ENCODE data around the gene ZNF581. TPM values are rescaled to one million over a fixed set of nuclear protein-coding genes. Genes with fewer than 3 reads are reported as not detected.

Gene ZNF581, protein sequence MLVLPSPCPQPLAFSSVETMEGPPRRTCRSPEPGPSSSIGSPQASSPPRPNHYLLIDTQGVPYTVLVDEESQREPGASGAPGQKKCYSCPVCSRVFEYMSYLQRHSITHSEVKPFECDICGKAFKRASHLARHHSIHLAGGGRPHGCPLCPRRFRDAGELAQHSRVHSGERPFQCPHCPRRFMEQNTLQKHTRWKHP
- total RNA-seq: 15.1 TPM
- polyA plus RNA-seq (ENCODE audit: insufficient read depth in 1 of 8, insufficient read length in 8 of 8, low replicate concordance in 1 of 8): 10 to 100 TPM; 23.4 to 37.6 (median 27.0) TPM
- long read RNA-seq, donor 1, partial matches to known transcripts: 0 of 3 reads
- long read RNA-seq, donor 1, other reads (novel, unspliced or antisense): 0 of 3 reads
- long read RNA-seq, donor 2, partial matches to known transcripts: 0 of 2 reads
- long read RNA-seq, donor 2, other reads (novel, unspliced or antisense): 0 of 2 reads
- long read RNA-seq, donor 3, transcript ZNF581-201 (2 exons, 1,298 nt): major isoform, 13 of 13 reads
- long read RNA-seq, donor 3, partial matches to known transcripts: 0 of 13 reads
- long read RNA-seq, donor 3, other reads (novel, unspliced or antisense): 0 of 13 reads
- long read RNA-seq, donor 4, transcript ZNF581-201 (2 exons, 1,298 nt): major isoform, 9 of 9 reads
- long read RNA-seq, donor 4, partial matches to known transcripts: 0 of 9 reads
- long read RNA-seq, donor 4, other reads (novel, unspliced or antisense): 0 of 9 reads
- long read RNA-seq, donor 5, transcript ZNF581-201 (2 exons, 1,298 nt): major isoform, 28 of 28 reads
- long read RNA-seq, donor 5, partial matches to known transcripts: 0 of 28 reads
- long read RNA-seq, donor 5, other reads (novel, unspliced or antisense): 0 of 28 reads
- long read RNA-seq, donor 6, transcript ZNF581-201 (2 exons, 1,298 nt): major isoform, 24 of 24 reads
- long read RNA-seq, donor 6, partial matches to known transcripts: 0 of 24 reads
- long read RNA-seq, donor 6, other reads (novel, unspliced or antisense): 0 of 24 reads
- long read RNA-seq, donor 7, transcript ZNF581-201 (2 exons, 1,298 nt): major isoform, 17 of 17 reads
- long read RNA-seq, donor 7, partial matches to known transcripts: 0 of 17 reads
- long read RNA-seq, donor 7, other reads (novel, unspliced or antisense): 0 of 17 reads
- long read RNA-seq, donor 8, transcript ZNF581-201 (2 exons, 1,298 nt): major isoform, 8 of 8 reads
- long read RNA-seq, donor 8, partial matches to known transcripts: 0 of 8 reads
- long read RNA-seq, donor 8, other reads (novel, unspliced or antisense): 0 of 8 reads
- long read RNA-seq, donor 9, transcript ZNF581-201 (2 exons, 1,298 nt): major isoform, 7 of 7 reads
- long read RNA-seq, donor 9, partial matches to known transcripts: 0 of 7 reads
- long read RNA-seq, donor 9, other reads (novel, unspliced or antisense): 0 of 7 reads
- long read RNA-seq, donor 10, transcript ZNF581-201 (2 exons, 1,298 nt): major isoform, 14 of 23 reads
- long read RNA-seq, donor 10, partial matches to known transcripts: 8 of 23 reads
- long read RNA-seq, donor 10, other reads (novel, unspliced or antisense): 0 of 23 reads
- long read RNA-seq, donor 11, transcript ZNF581-201 (2 exons, 1,298 nt): major isoform, 17 of 22 reads
- long read RNA-seq, donor 11, partial matches to known transcripts: 5 of 22 reads
- long read RNA-seq, donor 11, other reads (novel, unspliced or antisense): 0 of 22 reads

DNA sequence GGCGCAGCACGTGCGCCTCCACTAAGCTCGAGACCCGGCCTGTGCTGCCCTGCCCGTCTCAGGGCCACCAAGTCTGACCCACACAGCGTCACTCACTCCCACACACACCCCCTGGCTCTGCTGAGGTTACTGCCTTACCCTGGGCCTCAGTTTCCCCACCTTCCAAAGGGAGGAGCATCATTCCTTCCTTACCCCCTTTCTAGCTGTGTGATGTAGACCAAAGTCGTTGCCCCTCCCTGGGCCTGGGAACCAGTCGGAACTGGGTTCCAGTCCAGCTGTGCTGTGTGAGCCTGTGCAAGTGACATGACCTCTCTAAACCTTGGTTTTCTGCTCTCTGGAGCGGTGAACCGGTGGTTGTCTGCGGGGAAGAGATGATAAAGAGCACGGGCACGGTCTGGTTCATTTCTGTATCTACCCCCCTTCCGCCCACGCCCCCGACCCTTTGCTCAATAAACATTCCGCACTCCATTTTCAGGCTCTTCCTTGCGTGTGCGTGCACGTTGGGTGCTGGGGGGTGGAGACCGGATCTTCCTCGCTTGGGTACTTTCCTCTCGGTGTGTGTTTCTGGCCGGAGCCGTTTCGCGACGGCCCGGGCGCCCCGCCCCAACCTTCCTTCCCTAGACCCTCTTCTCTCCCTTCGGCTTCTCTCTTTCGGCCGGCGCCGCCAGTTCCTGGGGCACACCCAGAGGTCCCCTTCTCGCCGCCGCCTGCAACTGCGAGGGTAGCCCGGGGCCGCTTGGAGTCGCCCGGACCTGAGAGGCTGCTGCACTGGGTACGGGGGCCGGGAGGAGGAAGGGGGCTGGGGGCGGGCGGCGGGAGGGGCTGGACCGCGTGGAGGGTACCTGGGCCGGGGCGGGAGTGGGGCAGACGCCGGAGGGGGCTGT lies at the start of gene ZNF581:
Gene ZNF581 (plus strand): TSS at position 647 of the 884 bp plus-strand sequence. CDS start 923 bp downstream, outside the sequence.
- H3K9me3 ChIP-seq (replicated peaks; ENCODE audit: control insufficient read depth, low read depth, low read length): no peaks in the 10 kb centered on the region
- peaks cover 57% of the 10 kb centered on the region for H3K4me1 ChIP-seq (ENCODE audit: control insufficient read depth, insufficient read depth, low read length)
- H3K27ac ChIP-seq (ENCODE audit: low read length): peak within 1 kb of the TSS; percentile 78
- DNase-seq: peak; percentile 84
- peak within 1 kb of the TSS; percentile 76 for H3K4me3 ChIP-seq (ENCODE audit: low read length)
- 1% methylated on average over 31 of the region's 56 CpGs for WGBS (ENCODE audit: insufficient coverage)
- H3K27me3 ChIP-seq (ENCODE audit: control insufficient read depth, insufficient read depth, low read length): no peaks in the 10 kb centered on the region
- peaks cover 19% of the 10 kb centered on the region for H3K36me3 ChIP-seq (ENCODE audit: control insufficient read depth, insufficient read depth, low read length)

DNA sequence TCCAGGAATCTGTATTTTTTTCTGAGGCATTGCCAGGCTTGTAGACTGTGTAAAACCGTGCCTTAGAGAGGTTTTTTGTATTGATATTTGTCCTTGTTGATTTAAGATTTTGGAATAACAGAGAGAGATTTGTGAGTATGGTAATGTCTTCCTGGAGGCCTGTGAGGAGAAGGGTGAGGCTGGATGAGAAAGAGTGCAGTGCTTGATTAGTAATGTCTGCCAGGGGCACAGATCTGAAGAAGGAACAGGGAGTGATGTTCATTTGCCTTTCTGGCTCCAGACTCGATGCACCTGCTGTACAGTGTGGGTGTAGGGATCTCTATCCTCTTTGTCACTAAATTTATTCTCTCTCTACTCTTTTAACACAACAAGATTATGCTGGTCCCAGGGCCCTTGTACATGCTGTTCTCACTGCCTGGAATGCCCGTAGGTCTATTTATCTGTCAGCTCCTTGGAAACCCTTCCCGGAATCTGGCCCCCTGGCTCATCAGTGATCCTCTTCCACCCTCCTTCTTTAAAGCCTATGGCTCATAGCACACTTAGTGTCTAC lies 48.4 kb upstream of the ZNF581 start:
- Histone ChIP-seq H3K4me3 (ENCODE audit: low read length) (no peak overlapping the region), H3K27me3 (ENCODE audit: control insufficient read depth, insufficient read depth, low read length) (no peaks in the 10 kb centered on the region), H3K4me1 (ENCODE audit: control insufficient read depth, insufficient read depth, low read length) (peaks cover 3% of the 10 kb centered on the region), H3K9me3 (replicated peaks; ENCODE audit: control insufficient read depth, low read depth, low read length) (no peaks in the 10 kb centered on the region), H3K36me3 (ENCODE audit: control insufficient read depth, insufficient read depth, low read length) (peaks cover 52% of the 10 kb centered on the region), H3K27ac (ENCODE audit: low read length) (no peak overlapping the region)
- 90% methylated on average over 2 of the region's 4 CpGs for WGBS (ENCODE audit: insufficient coverage)
- DNase-seq: peak; percentile 51

DNA sequence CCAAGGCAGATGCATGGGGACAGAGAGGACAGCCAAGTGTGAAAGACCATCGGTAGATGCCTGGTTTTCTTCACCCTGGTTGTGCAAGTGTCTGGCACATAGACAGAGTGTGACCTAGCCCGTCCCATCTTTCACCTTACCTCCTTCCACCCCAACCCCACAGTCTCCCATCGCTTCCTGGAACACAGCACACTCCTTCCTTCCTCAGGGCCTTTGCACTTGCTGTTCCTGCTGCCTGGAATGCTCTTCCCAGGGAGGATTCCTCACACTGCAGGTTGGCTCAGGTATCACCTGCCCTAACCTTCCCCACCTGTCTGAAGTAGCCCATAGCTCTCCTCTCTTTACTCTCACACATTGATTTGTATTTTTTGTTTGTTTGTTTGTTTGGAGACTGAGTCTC lies 47.1 kb upstream of the ZNF581 start:
- no peak overlapping the region for H3K4me3 ChIP-seq (ENCODE audit: low read length)
- DNase-seq: no peak
- H3K9me3 ChIP-seq (replicated peaks; ENCODE audit: control insufficient read depth, low read depth, low read length): no peaks in the 10 kb centered on the region
- no peaks in the 10 kb centered on the region for H3K27me3 ChIP-seq (ENCODE audit: control insufficient read depth, insufficient read depth, low read length)
- H3K36me3 ChIP-seq (ENCODE audit: control insufficient read depth, insufficient read depth, low read length): peaks cover 51% of the 10 kb centered on the region
- no peak overlapping the region for H3K27ac ChIP-seq (ENCODE audit: low read length)
- H3K4me1 ChIP-seq (ENCODE audit: control insufficient read depth, insufficient read depth, low read length): peaks cover 9% of the 10 kb centered on the region
- 98% methylated on average over 3 of the region's 3 CpGs for WGBS (ENCODE audit: insufficient coverage)

DNA sequence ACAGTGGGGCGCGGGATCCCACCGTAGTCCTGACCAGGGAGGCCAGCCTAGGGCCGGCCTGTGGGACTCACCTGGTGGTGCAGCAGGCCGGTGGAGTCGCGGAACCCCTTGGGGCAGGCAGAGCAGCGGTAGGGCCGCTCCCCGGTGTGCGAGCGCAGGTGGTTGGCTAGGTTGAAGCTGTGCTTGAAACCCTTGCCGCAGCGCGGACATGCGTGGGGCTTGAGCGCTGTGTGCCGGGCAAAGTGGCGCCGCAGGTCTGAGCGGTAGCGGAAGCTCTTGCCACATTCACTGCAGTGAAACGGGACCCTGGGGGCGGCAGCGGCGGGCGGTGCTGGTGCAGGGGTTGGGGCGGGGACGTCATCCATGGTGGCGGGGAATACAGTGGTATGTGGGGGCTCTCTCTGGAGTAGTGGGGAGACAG lies 45.9 kb upstream of the ZNF581 start:
- H3K27ac ChIP-seq (ENCODE audit: low read length): no peak overlapping the region
- no peaks in the 10 kb centered on the region for H3K9me3 ChIP-seq (replicated peaks; ENCODE audit: control insufficient read depth, low read depth, low read length)
- no peak for DNase-seq
- no peaks in the 10 kb centered on the region for H3K27me3 ChIP-seq (ENCODE audit: control insufficient read depth, insufficient read depth, low read length)
- WGBS (ENCODE audit: insufficient coverage): 96% methylated on average over 22 of the region's 30 CpGs
- no peak overlapping the region for H3K4me3 ChIP-seq (ENCODE audit: low read length)
- peaks cover 9% of the 10 kb centered on the region for H3K4me1 ChIP-seq (ENCODE audit: control insufficient read depth, insufficient read depth, low read length)
- peaks cover 44% of the 10 kb centered on the region for H3K36me3 ChIP-seq (ENCODE audit: control insufficient read depth, insufficient read depth, low read length)

DNA sequence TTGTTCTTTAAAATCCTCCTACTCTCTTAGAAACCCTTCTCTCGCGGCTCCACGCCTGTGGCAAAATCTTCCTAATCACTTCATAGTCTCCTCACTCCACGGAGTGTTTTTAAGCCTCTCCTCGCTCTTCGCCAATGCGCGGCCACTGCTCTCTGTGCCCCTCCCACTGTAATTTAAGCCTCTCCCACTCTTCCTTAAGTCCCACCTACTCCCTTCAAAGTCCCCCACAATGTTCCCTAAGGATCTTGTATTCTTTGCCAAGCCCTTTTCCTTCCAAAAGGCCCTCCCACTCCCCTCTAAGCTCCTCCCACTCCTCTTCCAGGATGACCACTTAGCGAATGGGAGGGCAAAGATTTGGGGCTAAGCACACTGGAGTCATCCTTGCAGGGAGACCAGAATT lies 45.4 kb upstream of the ZNF581 start:
- WGBS (ENCODE audit: insufficient coverage): 82% methylated on average over 8 of the region's 9 CpGs

DNA sequence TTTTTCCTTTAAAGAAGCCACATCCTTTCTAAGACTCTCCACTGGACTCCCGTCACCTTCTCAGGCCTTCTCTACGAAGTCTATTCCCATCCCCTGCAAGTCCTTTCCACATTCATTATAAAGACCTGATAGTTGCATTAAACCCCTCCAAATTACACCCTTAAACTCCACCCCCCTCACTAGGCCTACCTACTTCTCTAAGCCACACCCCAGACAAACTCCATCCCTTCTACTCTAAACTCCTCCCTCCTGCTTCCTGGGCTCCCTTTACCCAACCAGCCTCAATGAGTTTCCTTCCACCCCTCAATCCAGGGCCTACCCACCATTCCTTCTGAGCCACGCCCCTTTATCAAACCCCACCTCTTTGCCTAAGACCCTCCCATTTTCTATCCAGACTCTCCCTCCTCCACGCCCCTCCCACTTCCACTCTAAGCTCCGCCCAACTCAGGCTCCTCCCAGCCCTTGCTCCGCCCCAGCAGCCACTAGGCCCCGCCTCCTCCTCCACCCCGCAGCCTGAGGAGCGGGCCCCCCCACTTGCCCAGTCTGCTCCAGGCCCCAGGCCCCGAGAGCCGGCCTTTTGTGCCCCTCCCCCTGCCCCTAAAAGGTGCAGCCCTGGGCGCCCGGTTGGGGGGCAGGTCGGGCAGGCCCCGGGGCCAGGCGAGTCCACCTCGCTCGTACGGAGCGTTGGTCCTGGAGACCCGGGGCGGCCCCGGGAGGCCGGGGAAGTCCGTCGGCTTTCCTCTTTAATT lies 44.6 kb upstream of the ZNF581 start:
- WGBS (ENCODE audit: insufficient coverage): 6% methylated on average over 22 of the region's 26 CpGs
- peaks cover 9% of the 10 kb centered on the region for H3K4me1 ChIP-seq (ENCODE audit: control insufficient read depth, insufficient read depth, low read length)
- H3K4me3 ChIP-seq (ENCODE audit: low read length): peak overlapping the region; percentile 92
- peaks cover 41% of the 10 kb centered on the region for H3K36me3 ChIP-seq (ENCODE audit: control insufficient read depth, insufficient read depth, low read length)
- no peaks in the 10 kb centered on the region for H3K9me3 ChIP-seq (replicated peaks; ENCODE audit: control insufficient read depth, low read depth, low read length)
- no peaks in the 10 kb centered on the region for H3K27me3 ChIP-seq (ENCODE audit: control insufficient read depth, insufficient read depth, low read length)
- peak overlapping the region; percentile 100 for H3K27ac ChIP-seq (ENCODE audit: low read length)
- DNase-seq: peak; percentile 95

More for the DNA sequence above, 45.4 kb upstream of the ZNF581 start:
- DNase-seq: no peak
- no peaks in the 10 kb centered on the region for H3K9me3 ChIP-seq (replicated peaks; ENCODE audit: control insufficient read depth, low read depth, low read length)
- peaks cover 9% of the 10 kb centered on the region for H3K4me1 ChIP-seq (ENCODE audit: control insufficient read depth, insufficient read depth, low read length)
- peaks cover 47% of the 10 kb centered on the region for H3K36me3 ChIP-seq (ENCODE audit: control insufficient read depth, insufficient read depth, low read length)
- H3K27me3 ChIP-seq (ENCODE audit: control insufficient read depth, insufficient read depth, low read length): no peaks in the 10 kb centered on the region
- H3K4me3 ChIP-seq (ENCODE audit: low read length): no peak overlapping the region
- no peak overlapping the region for H3K27ac ChIP-seq (ENCODE audit: low read length)

DNA sequence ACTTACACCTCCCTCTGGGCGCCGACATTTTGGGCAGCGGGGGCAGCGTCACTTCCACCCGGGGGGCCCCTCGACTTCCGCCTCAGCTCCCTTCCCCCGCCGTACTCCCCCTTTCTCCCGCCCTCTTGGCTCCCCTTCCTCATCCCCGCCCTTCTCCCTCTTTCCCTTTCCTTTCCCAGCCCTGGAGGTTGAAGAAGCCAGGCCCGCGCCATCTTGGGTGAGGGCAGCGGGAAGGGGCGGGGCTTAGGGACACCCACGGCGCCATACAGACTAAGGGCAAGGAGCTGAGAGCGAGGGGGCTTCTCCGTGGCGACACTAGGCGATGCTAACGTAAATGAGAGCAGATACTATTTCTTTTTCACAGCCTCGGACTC lies 44.0 kb upstream of the ZNF581 start, which contains the start of gene FIZ1:
Gene FIZ1 (minus strand): TSS at position 50 of the 374 bp plus-strand sequence. CDS start 1,652 bp downstream, outside the sequence.
- no peaks in the 10 kb centered on the region for H3K9me3 ChIP-seq (replicated peaks; ENCODE audit: control insufficient read depth, low read depth, low read length)
- H3K4me3 ChIP-seq (ENCODE audit: low read length): peak within 1 kb of the TSS; percentile 92
- peak within 1 kb of the TSS; percentile 100 for H3K27ac ChIP-seq (ENCODE audit: low read length)
- H3K4me1 ChIP-seq (ENCODE audit: control insufficient read depth, insufficient read depth, low read length): peaks cover 11% of the 10 kb centered on the region
- no peaks in the 10 kb centered on the region for H3K27me3 ChIP-seq (ENCODE audit: control insufficient read depth, insufficient read depth, low read length)
- peaks cover 38% of the 10 kb centered on the region for H3K36me3 ChIP-seq (ENCODE audit: control insufficient read depth, insufficient read depth, low read length)
- DNase-seq: peak; percentile 100
- 0% methylated on average over 21 of the region's 23 CpGs for WGBS (ENCODE audit: insufficient coverage)
